Lung (tissue), 12 donors: ENCODE data around the gene ZNF580. TPM values are rescaled to one million over a fixed set of nuclear protein-coding genes. Genes with fewer than 3 reads are reported as not detected.

Experiments used
- ATAC-seq: fragments of 200-7000 bp; cut with Tn5 transposase; one replicate; pipeline ENCODE4 v1.9.1; 2020; ENCODE audit warnings: moderate number of reproducible peaks; ENCODE audit not compliant: insufficient read depth, low FRiP score
- DNase-seq, 3 donors: peaks; one replicate each; pipeline ENCODE4 v3.0.0-alpha.2; 2013 to 2017
- H3K27ac ChIP-seq, 2 donors: one replicate each; pipeline ENCODE4 v1.5.1; 2013; ENCODE audit warnings: mild to moderate bottlenecking in 2 of 2, moderate library complexity in 2 of 2, control low read depth in 1 of 2, inconsistent platforms in 1 of 2, low read depth in 1 of 2, low read length in 1 of 2
- H3K27me3 ChIP-seq, 3 donors: one replicate each; pipeline ENCODE4 v1.5.1; 2013; ENCODE audit warnings: low read length in 2 of 3; ENCODE audit not compliant: control insufficient read depth in 3 of 3, insufficient read depth in 3 of 3
- H3K36me3 ChIP-seq, 4 donors: one replicate each; pipeline ENCODE4 v1.5.1; 2013; ENCODE audit warnings: low read length in 4 of 4, mild to moderate bottlenecking in 1 of 4, moderate library complexity in 1 of 4; ENCODE audit not compliant: control insufficient read depth in 4 of 4, insufficient read depth in 4 of 4
- H3K4me1 ChIP-seq, 5 donors: one replicate each; pipeline ENCODE4 v1.5.1; 2013; ENCODE audit warnings: low read length in 5 of 5, mild to moderate bottlenecking in 2 of 5, moderate library complexity in 1 of 5; ENCODE audit not compliant: control insufficient read depth in 5 of 5, insufficient read depth in 5 of 5
- H3K4me3 ChIP-seq: one replicate; pipeline ENCODE4 v1.5.1; 2013; ENCODE audit warnings: mild to moderate bottlenecking, control low read depth, moderate library complexity
- H3K9ac ChIP-seq, 2 donors: one replicate each; pipeline ENCODE4 v1.5.1; 2013; ENCODE audit warnings: low read length in 2 of 2, control low read depth in 1 of 2; ENCODE audit not compliant: insufficient read depth in 1 of 2
- H3K9me3 ChIP-seq, 4 donors: one replicate each; pipeline ENCODE4 v1.5.1; 2013; ENCODE audit warnings: low read length in 3 of 4, mild to moderate bottlenecking in 1 of 4, moderate library complexity in 1 of 4; ENCODE audit not compliant: control insufficient read depth in 4 of 4, insufficient read depth in 3 of 4
- CTCF ChIP-seq: IDR thresholded peaks from 2 replicates; pipeline ENCODE4 v1.5.1; 2012; ENCODE audit warnings: mild to moderate bottlenecking; ENCODE audit errors: control extremely low read depth, extremely low read depth
- WGBS, 2 donors: extraction: QIAGEN DNeasy Blood & Tissue Kit; methylation state at CpG; one replicate each; pipeline ENCODE4 v1.1.7; 2013; 5-methylcytosine and 5-hydroxymethylcytosine counted together
- polyA plus RNA-seq, 2 donors: library from polyadenylated mRNA; stranded (reverse); fragments of 200-250 nt; gene quantifications; one replicate each; pipeline ENCODE4 v1.2.1, GENCODE V29; 2013
- total RNA-seq, 2 donors: library from RNA; depleted of rRNA in 1 of 2; stranded (reverse); fragments of >200 nt in 1 of 2; gene quantifications; one replicate each; pipeline ENCODE4 v1.2.1, GENCODE V29; 2014 to 2021
- donor health status: control.
- donor health status: control.
- donor health status: Bipolar disorder and iron deficiency.
- donor health status: healthy.
- donor health status: DM: yes; HTN: yes; CAD: no.

The ZNF580 gene
- total and polyA plus RNA-seq, 4 donors, result 11.1 to 41.3 (median 30.8) TPM

DNA sequence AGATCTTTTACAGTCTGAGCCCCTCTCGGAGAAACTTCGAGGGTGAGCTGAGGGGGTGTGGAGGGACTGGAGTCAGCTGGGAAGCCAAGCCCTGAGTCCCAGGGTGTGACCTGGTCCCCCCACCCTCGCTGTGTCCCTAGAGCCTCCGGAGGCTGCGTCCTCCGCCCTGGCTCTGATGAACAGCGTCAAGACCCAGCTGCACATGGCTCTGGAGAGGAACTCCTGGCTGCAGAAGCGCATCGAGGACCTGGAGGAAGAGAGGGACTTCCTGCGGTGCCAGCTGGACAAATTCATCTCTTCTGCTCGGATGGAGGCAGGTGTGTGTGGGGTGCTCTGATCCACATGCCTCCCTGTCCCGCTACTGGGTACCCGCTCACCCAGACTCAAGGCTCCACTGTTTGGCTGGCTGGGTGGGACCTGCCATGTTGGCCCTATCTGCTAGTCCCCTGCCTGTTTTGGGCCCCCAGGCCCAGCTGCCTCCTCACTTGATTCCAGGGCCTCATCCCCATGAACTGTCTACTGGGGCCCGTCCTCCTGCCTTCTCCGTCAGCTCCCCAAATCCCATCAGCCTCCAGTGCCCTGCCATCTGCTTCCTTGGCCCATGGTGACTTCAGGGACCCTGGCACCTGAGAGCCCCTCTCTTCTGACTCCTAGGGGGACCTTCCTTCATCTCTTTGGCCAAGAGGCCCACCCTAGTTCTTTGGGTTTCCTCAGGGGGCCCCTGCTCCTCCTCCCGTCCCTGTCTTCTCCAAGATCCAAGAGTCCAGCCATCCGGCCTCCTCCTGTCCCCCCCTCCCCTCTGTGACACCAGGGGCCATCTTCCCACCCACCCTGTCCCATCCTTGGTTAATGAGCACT is 8.7 kb downstream of the ZNF580 start:
- H3K9me3 ChIP-seq, result no peaks in the 10 kb centered on the region
- no peaks in the 10 kb centered on the region for H3K27me3 ChIP-seq
- no peak for TF ChIP-seq CTCF
- no peak overlapping the region for H3K27ac ChIP-seq
- no peak for ATAC-seq
- WGBS, 2 donors, result 80 to 82% methylated on average over 17 of the region's 17 CpGs
- no peak overlapping the region for H3K9ac ChIP-seq
- H3K4me3 ChIP-seq, result no peak overlapping the region
- DNase-seq, result no peak
- peaks cover 0 to 20% (median 9%) of the 10 kb centered on the region in 5 donors for H3K4me1 ChIP-seq
- H3K36me3 ChIP-seq, result peaks cover 0 to 15% (median 3%) of the 10 kb centered on the region in 4 donors

- Histone ChIP-seq H3K9me3 (no peaks in the 10 kb centered on the region), H3K9ac (no peak overlapping the region), H3K27ac (no peak overlapping the region), H3K27me3 (no peaks in the 10 kb centered on the region), H3K36me3 (peaks cover 0 to 8% (median under 1%) of the 10 kb centered on the region in 4 donors), H3K4me1 (peaks cover 0 to 18% (median 5%) of the 10 kb centered on the region in 5 donors), H3K4me3 (no peak overlapping the region)
- WGBS, 2 donors, result 95 to 98% methylated on average over 4 of the region's 4 CpGs
- TF ChIP-seq CTCF, result no peak
- ATAC-seq, result no peak
- no peak for DNase-seq
Measured at GRCh38 chr19:55650126-55650557, 9.3 kb downstream of the ZNF580 start.

- no peak overlapping the region for H3K9ac ChIP-seq
- no peaks in the 10 kb centered on the region for H3K27me3 ChIP-seq
- H3K4me1 ChIP-seq, result peaks cover 0 to 18% (median 5%) of the 10 kb centered on the region in 5 donors
- no peaks in the 10 kb centered on the region for H3K9me3 ChIP-seq
- 96 to 97% methylated on average over 17 of the region's 17 CpGs for WGBS, 2 donors
- ATAC-seq, result no peak
- peaks cover 0 to 4% (median 1%) of the 10 kb centered on the region in 4 donors for H3K36me3 ChIP-seq
- H3K27ac ChIP-seq, result no peak overlapping the region
- TF ChIP-seq CTCF, result no peak
- DNase-seq, result no peak
- H3K4me3 ChIP-seq, result no peak overlapping the region
Measured at GRCh38 chr19:55650602-55651230, 9.9 kb downstream of the ZNF580 start.
